Panc1 (cell line): Measurements from ENCODE around the gene ZDHHC18. TPM values are rescaled to one million over a fixed set of nuclear protein-coding genes. Genes with fewer than 3 reads are reported as not detected.

Experiments
- ATAC-seq: fragments of 200-7000 bp; cut with Tn5 transposase; 2 replicates; pipeline ENCODE4 v1.9.1; 2020; ENCODE audit warnings: mild to moderate bottlenecking, moderate library complexity
- BruUV-seq: library from RNA; stranded (reverse); fragments of 400-500 nt; replicated peaks from 2 replicates; lab custom pipeline; 2021; lab: Mats Ljungman, UMichigan
- CTCF ChIA-PET: fragments of 300-600 bp; sonication (Branson Sonifier 250); formaldehyde crosslinking; loops from one replicate; lab custom pipeline; 2022; ENCODE audit warnings: antibody characterized with exemption; lab: Charles Lee
- POLR2A ChIA-PET: fragments of 300-600 bp; sonication (Branson Sonifier 250); formaldehyde crosslinking; loops from one replicate; lab custom pipeline; 2022; ENCODE audit warnings: antibody characterized with exemption; lab: Charles Lee
- DNase-seq: peaks from one replicate; pipeline ENCODE4 v3.0.0-alpha.2; 2010; ENCODE audit warnings: low read depth, low spot score
- H3K27ac ChIP-seq: 2 replicates; pipeline ENCODE4 v1.5.1; 2011; ENCODE audit warnings: mild to moderate bottlenecking, low read length, inconsistent platforms
- H3K27me3 ChIP-seq: fragments of 200-500 bp; sonication (Bioruptor generic); 2 replicates; pipeline ENCODE4 v1.6.0; 2014; ENCODE audit warnings: low read length, inconsistent platforms; ENCODE audit not compliant: control insufficient read depth, insufficient read depth
- H3K36me3 ChIP-seq: fragments of 200-500 bp; sonication (Bioruptor generic); 2 replicates; pipeline ENCODE4 v1.5.1; 2014; ENCODE audit warnings: inconsistent platforms, mild to moderate bottlenecking, low read length, moderate library complexity; ENCODE audit not compliant: control insufficient read depth, insufficient read depth
- H3K4me1 ChIP-seq: 2 replicates; pipeline ENCODE4 v1.5.1; 2011; ENCODE audit warnings: inconsistent platforms, mild to moderate bottlenecking, low read length, moderate library complexity; ENCODE audit not compliant: control insufficient read depth, insufficient read depth
- H3K4me3 ChIP-seq, 2 experiments: 2 replicates each; pipeline ENCODE4 v1.5.1; 2011 to 2012; ENCODE audit warnings: low read depth in 2 of 2, low read length in 2 of 2, mild to moderate bottlenecking in 2 of 2, inconsistent platforms in 1 of 2, moderate library complexity in 1 of 2
- H3K9me3 ChIP-seq: fragments of 200-500 bp; sonication (Bioruptor generic); 2 replicates; pipeline ENCODE4 v1.5.1; 2014; ENCODE audit warnings: low read depth, mild to moderate bottlenecking, inconsistent platforms, low read length, moderate library complexity; ENCODE audit not compliant: control insufficient read depth, insufficient read depth
- POLR2AphosphoS5 ChIP-seq: IDR thresholded peaks from 2 replicates; pipeline ENCODE4 v1.6.1; 2012; ENCODE audit warnings: mild to moderate bottlenecking, low read depth, low read length, moderate library complexity
- SIN3A ChIP-seq: IDR thresholded peaks from 2 replicates; pipeline ENCODE4 v1.6.1; 2012; ENCODE audit warnings: low read depth, mild to moderate bottlenecking, low read length, moderate library complexity, borderline replicate concordance; ENCODE audit not compliant: insufficient read depth
- TCF7L2 ChIP-seq: IDR thresholded peaks from 2 replicates; pipeline ENCODE4 v1.6.1; 2011; ENCODE audit warnings: mild to moderate bottlenecking, low read depth, low read length, inconsistent platforms
- in situ Hi-C: cut with HindIII; loops from 2 replicates; pipeline ENCODE4 v1.10.0; 2016; ENCODE audit warnings: low sequenced_read_pairs, low pct_unique_long_range_greater_than_20kb
- intact Hi-C: fragments of 100-400 bp; cut with micrococcal nuclease; formaldehyde crosslinking; loops from one replicate; pipeline ENCODE4 v1.10.0; 2022; ENCODE audit not compliant: unreplicated experiment
- total RNA-seq: library from RNA; stranded (reverse); gene quantifications from one replicate; pipeline ENCODE4 v1.2.1, GENCODE V29; 2021; ENCODE audit not compliant: unreplicated experiment
- TF ChIP-seq, protein P1 (sequence below): fragments of 450-650 bp; IDR thresholded peaks from 2 replicates; pipeline ENCODE4 v1.5.1; 2017; ENCODE audit warnings: mild to moderate bottlenecking
- TF ChIP-seq, protein P2 (sequence below), 2 experiments: IDR thresholded peaks; 2 replicates each; pipeline ENCODE4 v1.6.1; 2011 to 2012; ENCODE audit warnings: low read depth in 2 of 2, control low read depth in 1 of 2, low read length in 1 of 2, mild to moderate bottlenecking in 1 of 2, moderate library complexity in 1 of 2; ENCODE audit not compliant: insufficient read depth in 1 of 2

ZDHHC18 gene
- total RNA-seq, 1 experiment from 2014 or later: 45.4 TPM

DNA sequence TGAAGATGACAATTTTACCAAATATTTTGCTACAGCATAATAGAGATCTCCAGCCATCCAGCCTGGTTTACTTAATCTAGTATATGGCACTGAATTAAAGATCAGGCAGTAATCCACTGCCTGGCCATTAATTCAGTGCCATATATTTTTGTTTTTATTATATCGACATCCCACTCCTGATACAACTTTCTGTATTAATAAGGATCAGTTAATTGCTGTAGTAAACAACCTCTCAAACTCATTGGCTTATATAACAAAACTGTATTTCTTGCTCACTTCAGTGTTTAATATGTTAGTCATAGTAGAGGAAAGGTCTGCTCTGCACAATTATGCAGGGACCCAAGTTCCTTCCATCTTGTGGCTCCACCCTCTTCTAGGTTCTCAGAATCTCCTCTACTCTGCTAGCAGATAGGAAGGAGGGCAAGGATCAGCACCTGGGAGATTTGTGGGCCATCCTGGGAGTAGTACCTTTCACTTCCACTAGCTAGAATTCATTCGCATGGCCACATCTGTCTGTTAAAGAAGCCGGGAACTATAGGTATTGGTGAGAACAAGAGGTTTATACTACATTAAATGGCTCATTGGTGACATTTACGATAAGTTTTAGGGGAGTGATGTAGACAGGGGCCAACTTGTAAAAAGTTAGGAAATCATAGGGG is 3.6 kb upstream of the ZDHHC18 start:
- intact Hi-C loops: no loop called here
- Histone ChIP-seq H3K4me3 (no peak overlapping the region), H3K27ac (no peak overlapping the region), H3K4me1 (peaks cover 8% of the 10 kb centered on the region), H3K36me3 (no peaks in the 10 kb centered on the region), H3K27me3 (no peaks in the 10 kb centered on the region), H3K9me3 (no peaks in the 10 kb centered on the region)
- ChIA-PET POLR2A (interaction anchor here (0.7 kb wide), 1 partner anchor 98 kb away, joined by 9 read pairs; no protein-coding TSS in a partner anchor), CTCF (interaction anchor here (0.5 to 0.7 kb wide), 2 partner anchors 13 to 238 kb away, joined by 7 to 10 read pairs; no protein-coding TSS in a partner anchor)
- BruUV-seq: no TSS peak
- ATAC-seq: no peak
- in situ Hi-C loops: no loop called here
- no peak for DNase-seq
- TF ChIP-seq, protein P1, sequence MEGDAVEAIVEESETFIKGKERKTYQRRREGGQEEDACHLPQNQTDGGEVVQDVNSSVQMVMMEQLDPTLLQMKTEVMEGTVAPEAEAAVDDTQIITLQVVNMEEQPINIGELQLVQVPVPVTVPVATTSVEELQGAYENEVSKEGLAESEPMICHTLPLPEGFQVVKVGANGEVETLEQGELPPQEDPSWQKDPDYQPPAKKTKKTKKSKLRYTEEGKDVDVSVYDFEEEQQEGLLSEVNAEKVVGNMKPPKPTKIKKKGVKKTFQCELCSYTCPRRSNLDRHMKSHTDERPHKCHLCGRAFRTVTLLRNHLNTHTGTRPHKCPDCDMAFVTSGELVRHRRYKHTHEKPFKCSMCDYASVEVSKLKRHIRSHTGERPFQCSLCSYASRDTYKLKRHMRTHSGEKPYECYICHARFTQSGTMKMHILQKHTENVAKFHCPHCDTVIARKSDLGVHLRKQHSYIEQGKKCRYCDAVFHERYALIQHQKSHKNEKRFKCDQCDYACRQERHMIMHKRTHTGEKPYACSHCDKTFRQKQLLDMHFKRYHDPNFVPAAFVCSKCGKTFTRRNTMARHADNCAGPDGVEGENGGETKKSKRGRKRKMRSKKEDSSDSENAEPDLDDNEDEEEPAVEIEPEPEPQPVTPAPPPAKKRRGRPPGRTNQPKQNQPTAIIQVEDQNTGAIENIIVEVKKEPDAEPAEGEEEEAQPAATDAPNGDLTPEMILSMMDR: no peak
- no peak for TF ChIP-seq SIN3A
- TF ChIP-seq POLR2AphosphoS5: no peak
- TF ChIP-seq, protein P2, sequence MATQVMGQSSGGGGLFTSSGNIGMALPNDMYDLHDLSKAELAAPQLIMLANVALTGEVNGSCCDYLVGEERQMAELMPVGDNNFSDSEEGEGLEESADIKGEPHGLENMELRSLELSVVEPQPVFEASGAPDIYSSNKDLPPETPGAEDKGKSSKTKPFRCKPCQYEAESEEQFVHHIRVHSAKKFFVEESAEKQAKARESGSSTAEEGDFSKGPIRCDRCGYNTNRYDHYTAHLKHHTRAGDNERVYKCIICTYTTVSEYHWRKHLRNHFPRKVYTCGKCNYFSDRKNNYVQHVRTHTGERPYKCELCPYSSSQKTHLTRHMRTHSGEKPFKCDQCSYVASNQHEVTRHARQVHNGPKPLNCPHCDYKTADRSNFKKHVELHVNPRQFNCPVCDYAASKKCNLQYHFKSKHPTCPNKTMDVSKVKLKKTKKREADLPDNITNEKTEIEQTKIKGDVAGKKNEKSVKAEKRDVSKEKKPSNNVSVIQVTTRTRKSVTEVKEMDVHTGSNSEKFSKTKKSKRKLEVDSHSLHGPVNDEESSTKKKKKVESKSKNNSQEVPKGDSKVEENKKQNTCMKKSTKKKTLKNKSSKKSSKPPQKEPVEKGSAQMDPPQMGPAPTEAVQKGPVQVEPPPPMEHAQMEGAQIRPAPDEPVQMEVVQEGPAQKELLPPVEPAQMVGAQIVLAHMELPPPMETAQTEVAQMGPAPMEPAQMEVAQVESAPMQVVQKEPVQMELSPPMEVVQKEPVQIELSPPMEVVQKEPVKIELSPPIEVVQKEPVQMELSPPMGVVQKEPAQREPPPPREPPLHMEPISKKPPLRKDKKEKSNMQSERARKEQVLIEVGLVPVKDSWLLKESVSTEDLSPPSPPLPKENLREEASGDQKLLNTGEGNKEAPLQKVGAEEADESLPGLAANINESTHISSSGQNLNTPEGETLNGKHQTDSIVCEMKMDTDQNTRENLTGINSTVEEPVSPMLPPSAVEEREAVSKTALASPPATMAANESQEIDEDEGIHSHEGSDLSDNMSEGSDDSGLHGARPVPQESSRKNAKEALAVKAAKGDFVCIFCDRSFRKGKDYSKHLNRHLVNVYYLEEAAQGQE (IDR thresholded peaks at IDR 0.05; ENCODE audit: insufficient read depth in 1 of 2, low read depth in 2 of 2, low read length in 1 of 2): no peak
- TF ChIP-seq TCF7L2: no peak

DNA sequence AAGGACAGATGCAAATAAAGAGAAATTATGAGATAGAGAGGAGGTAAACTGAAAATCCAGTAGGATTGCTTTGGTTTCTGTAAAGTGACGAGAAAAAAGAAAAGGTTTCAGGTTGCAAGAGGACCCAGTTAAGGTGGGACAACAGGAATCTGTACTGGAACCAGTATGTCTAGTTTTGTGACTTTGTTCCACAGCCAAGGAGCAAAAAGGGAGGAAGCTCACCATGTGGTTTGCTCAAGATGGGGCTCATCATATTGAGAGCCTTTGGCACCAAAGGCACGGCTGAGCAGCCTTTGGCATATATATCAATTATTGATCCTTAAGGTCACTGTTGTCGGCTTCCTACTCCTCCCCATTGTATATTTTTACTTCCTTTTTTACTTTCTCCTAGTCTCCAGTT is 1.8 kb upstream of the ZDHHC18 start:
- in situ Hi-C loops: no loop called here
- Histone ChIP-seq H3K36me3 (no peaks in the 10 kb centered on the region), H3K9me3 (no peaks in the 10 kb centered on the region), H3K27me3 (no peaks in the 10 kb centered on the region), H3K27ac (no peak overlapping the region), H3K4me1 (peaks cover 14% of the 10 kb centered on the region), H3K4me3 (no peak overlapping the region)
- ChIA-PET POLR2A (no interaction called here), CTCF (no interaction called here)
- intact Hi-C loops: no loop called here
- ATAC-seq (no peak), DNase-seq (no peak)
- TF ChIP-seq TCF7L2: no peak
- TF ChIP-seq, protein P1: no peak
- BruUV-seq: no TSS peak
